Measurements from ENCODE around the gene PLIN3.
"Not testable (repeated sequence)": the region's sequence is repeated elsewhere in the genome, so short reads cannot be mapped to it uniquely, and the experiment has no call there.

GRCh38 chr19:4793278-4793677 lies 74.2 kb downstream of the PLIN3 start:
- not testable (repeated sequence) for TF ChIP-seq CTCF (IDR thresholded peaks at IDR 0.05; ENCODE audit: poor library complexity); EZH2 (IDR thresholded peaks at IDR 0.05; ENCODE audit: borderline replicate concordance)

All from hepatocyte (in vitro differentiated cells).